SU-DHL-6 (cell line): ENCODE measurements around the gene ADH5.
A peak's percentile ranks its signal among the peaks of the same experiment; 100 is the strongest.
"Not testable (repeated sequence)": the region's sequence is repeated elsewhere in the genome, so short reads cannot be mapped to it uniquely, and the experiment has no call there.

Experiments
- H2AFZ ChIP-seq: fragments of 200-600 bp; sonication (generic); 2 replicates; pipeline ENCODE4 v1.6.1; 2014; ENCODE audit warnings: low read depth, mild to moderate bottlenecking, moderate library complexity, mixed read lengths, antibody characterized with exemption, low read length; ENCODE audit not compliant: severe bottlenecking
- H3F3A ChIP-seq: fragments of 200-600 bp; shearing (Covaris generic); 2 replicates; pipeline ENCODE4 v1.6.0; 2016; ENCODE audit warnings: antibody characterized with exemption, mild to moderate bottlenecking; ENCODE audit not compliant: insufficient read depth
- H3K27ac ChIP-seq: fragments of 200-600 bp; sonication (generic); 2 replicates; pipeline ENCODE4 v1.5.1; 2016; ENCODE audit warnings: low read depth, mild to moderate bottlenecking, low read length, moderate library complexity, mixed read lengths
- H3K27me3 ChIP-seq: fragments of 200-600 bp; sonication (generic), shearing (Covaris generic); 2 replicates; pipeline ENCODE4 v1.6.0; 2014; ENCODE audit warnings: mild to moderate bottlenecking, low read length
- H3K36me3 ChIP-seq: fragments of 200-600 bp; sonication (generic); 2 replicates; pipeline ENCODE4 v1.6.1; 2014; ENCODE audit warnings: mild to moderate bottlenecking, low read length, mixed read lengths
- H3K4me2 ChIP-seq: fragments of 300-600, 200-600 bp; shearing (Covaris generic), sonication (generic); 2 replicates; pipeline ENCODE4 v1.6.0; 2014; ENCODE audit warnings: low read length, low read depth, mild to moderate bottlenecking; ENCODE audit not compliant: poor library complexity, severe bottlenecking
- H3K4me3 ChIP-seq: fragments of 200-600 bp; sonication (generic); 2 replicates; pipeline ENCODE4 v1.5.1; 2014; ENCODE audit warnings: antibody characterized with exemption, low read length, mild to moderate bottlenecking, mixed read lengths; ENCODE audit not compliant: insufficient read depth, poor library complexity, severe bottlenecking
- H3K79me2 ChIP-seq: fragments of 200-600 bp; sonication (generic); 2 replicates; pipeline ENCODE4 v1.6.1; 2014; ENCODE audit warnings: mild to moderate bottlenecking, low read length, moderate library complexity; ENCODE audit not compliant: insufficient read depth
- H3K9ac ChIP-seq: fragments of 200-600 bp; sonication (generic); 2 replicates; pipeline ENCODE4 v1.7.0; 2014; ENCODE audit warnings: mild to moderate bottlenecking, low read length
- H3K9me2 ChIP-seq: fragments of 200-600 bp; sonication (generic); replicated peaks from 2 replicates; pipeline ENCODE4 v1.6.1; 2014; ENCODE audit warnings: low read length; ENCODE audit not compliant: insufficient read depth
- H3K9me3 ChIP-seq: fragments of 200-600 bp; sonication (generic); 2 replicates; pipeline ENCODE4 v1.6.1; 2014; ENCODE audit warnings: low read length, mixed read lengths; ENCODE audit not compliant: insufficient read depth
- H4K20me1 ChIP-seq: fragments of 200-600 bp; sonication (generic); 2 replicates; pipeline ENCODE4 v1.6.1; 2014; ENCODE audit warnings: low read depth, mild to moderate bottlenecking, antibody characterized with exemption, low read length, moderate library complexity, mixed read lengths
- EZH2phosphoT487 ChIP-seq: fragments of 200-600 bp; sonication (generic), shearing (Covaris generic); conservative IDR thresholded peaks from 2 replicates; pipeline ENCODE4 v1.6.1; 2018; ENCODE audit warnings: mild to moderate bottlenecking, antibody characterized with exemption, low read length, moderate library complexity, mixed read lengths
- TF ChIP-seq, protein P1 (sequence below): fragments of 200-600 bp; sonication (generic); IDR thresholded peaks from one replicate; pipeline ENCODE4 v1.5.1; 2017; ENCODE audit warnings: antibody characterized with exemption, mild to moderate bottlenecking, low read length, moderate library complexity; ENCODE audit not compliant: insufficient read depth, poor library complexity, severe bottlenecking

Gene ADH5

DNA sequence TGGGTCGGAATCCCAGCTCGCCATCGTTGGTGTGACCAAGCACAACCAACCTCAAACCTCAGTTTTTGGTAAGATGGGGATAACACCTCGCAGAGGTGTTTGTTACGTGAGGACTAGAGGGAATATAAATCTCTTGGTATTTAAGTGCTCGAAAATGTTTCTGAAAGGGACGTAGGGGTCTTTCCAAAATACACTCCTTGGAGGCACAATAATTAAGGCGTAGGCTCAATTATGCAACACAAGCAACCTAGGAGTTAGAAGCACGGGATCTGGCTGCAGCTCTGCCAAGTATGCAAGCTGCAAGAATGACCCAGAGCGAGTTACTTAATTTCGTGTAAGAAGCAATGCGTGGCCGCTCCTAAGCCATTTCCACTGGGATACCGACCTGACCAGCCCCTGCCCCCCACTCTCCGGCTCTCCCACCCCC, 552 bp downstream of the ADH5 start:
- H3K36me3 ChIP-seq = no peaks in the 10 kb centered on the region
- no peaks in the 10 kb centered on the region for H3F3A ChIP-seq
- peak overlapping the region; percentile 66 for H3K9ac ChIP-seq
- peak overlapping the region; percentile 80 for H3K4me3 ChIP-seq
- no peaks in the 10 kb centered on the region for H3K9me3 ChIP-seq
- H2AFZ ChIP-seq = no peak overlapping the region
- TF ChIP-seq EZH2phosphoT487 = no peak
- TF ChIP-seq, protein P1, sequence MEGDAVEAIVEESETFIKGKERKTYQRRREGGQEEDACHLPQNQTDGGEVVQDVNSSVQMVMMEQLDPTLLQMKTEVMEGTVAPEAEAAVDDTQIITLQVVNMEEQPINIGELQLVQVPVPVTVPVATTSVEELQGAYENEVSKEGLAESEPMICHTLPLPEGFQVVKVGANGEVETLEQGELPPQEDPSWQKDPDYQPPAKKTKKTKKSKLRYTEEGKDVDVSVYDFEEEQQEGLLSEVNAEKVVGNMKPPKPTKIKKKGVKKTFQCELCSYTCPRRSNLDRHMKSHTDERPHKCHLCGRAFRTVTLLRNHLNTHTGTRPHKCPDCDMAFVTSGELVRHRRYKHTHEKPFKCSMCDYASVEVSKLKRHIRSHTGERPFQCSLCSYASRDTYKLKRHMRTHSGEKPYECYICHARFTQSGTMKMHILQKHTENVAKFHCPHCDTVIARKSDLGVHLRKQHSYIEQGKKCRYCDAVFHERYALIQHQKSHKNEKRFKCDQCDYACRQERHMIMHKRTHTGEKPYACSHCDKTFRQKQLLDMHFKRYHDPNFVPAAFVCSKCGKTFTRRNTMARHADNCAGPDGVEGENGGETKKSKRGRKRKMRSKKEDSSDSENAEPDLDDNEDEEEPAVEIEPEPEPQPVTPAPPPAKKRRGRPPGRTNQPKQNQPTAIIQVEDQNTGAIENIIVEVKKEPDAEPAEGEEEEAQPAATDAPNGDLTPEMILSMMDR = no peak
- H3K27ac ChIP-seq = no peak overlapping the region
- no peaks in the 10 kb centered on the region for H4K20me1 ChIP-seq
- no peaks in the 10 kb centered on the region for H3K9me2 ChIP-seq
- peaks cover 19% of the 10 kb centered on the region; the same call in 1 of the 2 replicates for H3K79me2 ChIP-seq
- peak overlapping the region; percentile 95 for H3K4me2 ChIP-seq
- no peaks in the 10 kb centered on the region for H3K27me3 ChIP-seq

- H3K4me3 ChIP-seq = no peak overlapping the region
- H3K79me2 ChIP-seq = peaks cover 19% of the 10 kb centered on the region; the same call in 1 of the 2 replicates
- H4K20me1 ChIP-seq = no peaks in the 10 kb centered on the region
- no peaks in the 10 kb centered on the region for H3K9me2 ChIP-seq
- H3K36me3 ChIP-seq = no peaks in the 10 kb centered on the region
- no peaks in the 10 kb centered on the region for H3K9me3 ChIP-seq
- no peaks in the 10 kb centered on the region for H3K27me3 ChIP-seq
- no peaks in the 10 kb centered on the region for H3F3A ChIP-seq
- H3K4me2 ChIP-seq = no peak overlapping the region
- no peak overlapping the region for H3K9ac ChIP-seq
- H3K27ac ChIP-seq = no peak overlapping the region
- TF ChIP-seq, protein P1 = no peak
- TF ChIP-seq EZH2phosphoT487 = no peak
- H2AFZ ChIP-seq = no peak overlapping the region
Observed at GRCh38 chr4:99084595-99084994, 4.0 kb downstream of the ADH5 start.

- H3K9ac ChIP-seq = no peak overlapping the region
- H3K27me3 ChIP-seq = no peaks in the 10 kb centered on the region
- H3K79me2 ChIP-seq = 0 out of 2 replicates have a peak, but pooled peaks cover 9% of the 10 kb centered on the region
- no peaks in the 10 kb centered on the region for H3K9me2 ChIP-seq
- no peak overlapping the region for H3K4me2 ChIP-seq
- H3K27ac ChIP-seq = no peak overlapping the region
- no peak overlapping the region for H2AFZ ChIP-seq
- no peaks in the 10 kb centered on the region for H4K20me1 ChIP-seq
- H3F3A ChIP-seq = no peaks in the 10 kb centered on the region
- no peaks in the 10 kb centered on the region for H3K36me3 ChIP-seq
- no peak overlapping the region for H3K4me3 ChIP-seq
- TF ChIP-seq EZH2phosphoT487 = no peak
- TF ChIP-seq, protein P1 = no peak
- H3K9me3 ChIP-seq = no peaks in the 10 kb centered on the region
Observed at GRCh38 chr4:99082192-99082591, 6.4 kb downstream of the ADH5 start.

DNA sequence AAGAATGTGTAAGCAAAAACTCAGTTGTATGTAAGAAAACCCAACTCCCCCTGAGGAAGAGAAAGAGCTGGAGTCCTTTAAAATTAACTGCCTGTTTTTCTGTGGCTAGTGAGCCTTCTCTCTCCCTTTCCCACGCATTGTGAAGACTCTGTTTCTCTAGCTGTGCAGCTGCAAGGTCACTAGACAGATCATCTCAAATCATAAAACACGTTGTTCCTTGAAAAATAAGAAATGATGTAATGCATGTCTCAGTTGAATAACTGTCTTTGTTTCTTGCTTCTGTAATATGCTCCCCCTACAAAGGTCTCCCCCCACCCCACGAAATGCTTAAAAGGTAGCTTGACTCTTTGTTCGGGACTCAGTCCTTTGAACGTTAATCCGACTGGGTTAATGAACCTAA, 7.7 kb downstream of the ADH5 start:
- not testable (repeated sequence) for H3K9me2 ChIP-seq, H3K27me3 ChIP-seq, H3F3A ChIP-seq, H3K9ac ChIP-seq, H3K4me3 ChIP-seq, H3K79me2 ChIP-seq, H3K36me3 ChIP-seq, H3K27ac ChIP-seq, H4K20me1 ChIP-seq, H3K9me3 ChIP-seq, H3K4me2 ChIP-seq, H2AFZ ChIP-seq
